GM18517 (cell line): ENCODE measurements around the gene KIF4A.
"Not testable (repeated sequence)": the region's sequence is repeated elsewhere in the genome, so short reads cannot be mapped to it uniquely, and the experiment has no call there.

Experiments used
- ATAC-seq: cut with Tn5 transposase; IDR thresholded peaks from one replicate; pipeline ENCODE4 v1.9.1; 2021; ENCODE audit warnings: mild to moderate bottlenecking, moderate library complexity; ENCODE audit not compliant: unreplicated experiment

The KIF4A gene

DNA sequence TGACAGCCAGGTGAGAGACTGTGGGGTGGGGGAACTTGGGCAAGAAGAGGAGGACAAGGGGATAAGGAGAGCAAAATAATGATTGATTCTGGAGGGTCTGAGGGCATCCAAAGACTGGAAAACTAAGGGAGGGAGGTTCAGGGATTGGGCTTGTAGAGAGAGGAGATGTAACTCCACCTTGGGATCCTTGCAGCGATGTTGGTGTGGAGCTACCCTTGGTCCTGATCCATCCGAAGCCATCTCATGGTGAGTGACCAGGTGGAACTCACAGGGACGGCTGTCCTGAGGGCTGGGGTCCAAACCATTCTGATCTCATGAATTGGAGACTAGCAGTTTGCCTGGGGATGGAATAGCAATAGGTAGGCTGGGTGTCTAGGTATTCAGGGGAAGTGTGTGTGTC, 9.3 kb upstream of the KIF4A start:
- ATAC-seq = no peak

DNA sequence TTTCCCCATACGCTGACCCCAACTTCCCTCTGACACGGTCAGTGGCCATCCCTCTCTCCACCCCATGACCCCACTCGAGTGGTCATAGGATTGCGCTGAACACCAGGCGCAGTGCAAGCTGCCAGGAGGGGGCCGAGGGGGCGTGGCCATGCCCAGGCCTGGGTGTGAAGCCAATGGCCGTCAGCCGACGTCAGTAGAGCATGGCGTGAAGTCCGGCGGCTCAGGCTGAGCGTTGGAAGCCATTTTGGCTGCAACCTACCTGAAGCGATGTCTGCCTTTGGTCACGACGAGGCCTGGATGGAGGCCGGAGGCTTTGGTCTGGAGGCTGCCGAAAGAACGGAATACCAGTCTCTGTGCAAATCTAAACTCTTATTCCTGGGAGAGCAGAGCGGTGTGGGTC, 8.0 kb upstream of the KIF4A start, which contains the start of gene RAB41:
Gene RAB41, plus strand, starts transcription at position 222 of the 400 bp plus-strand sequence. Its CDS starts 46 bp downstream, at position 268.
- ATAC-seq = no peak

DNA sequence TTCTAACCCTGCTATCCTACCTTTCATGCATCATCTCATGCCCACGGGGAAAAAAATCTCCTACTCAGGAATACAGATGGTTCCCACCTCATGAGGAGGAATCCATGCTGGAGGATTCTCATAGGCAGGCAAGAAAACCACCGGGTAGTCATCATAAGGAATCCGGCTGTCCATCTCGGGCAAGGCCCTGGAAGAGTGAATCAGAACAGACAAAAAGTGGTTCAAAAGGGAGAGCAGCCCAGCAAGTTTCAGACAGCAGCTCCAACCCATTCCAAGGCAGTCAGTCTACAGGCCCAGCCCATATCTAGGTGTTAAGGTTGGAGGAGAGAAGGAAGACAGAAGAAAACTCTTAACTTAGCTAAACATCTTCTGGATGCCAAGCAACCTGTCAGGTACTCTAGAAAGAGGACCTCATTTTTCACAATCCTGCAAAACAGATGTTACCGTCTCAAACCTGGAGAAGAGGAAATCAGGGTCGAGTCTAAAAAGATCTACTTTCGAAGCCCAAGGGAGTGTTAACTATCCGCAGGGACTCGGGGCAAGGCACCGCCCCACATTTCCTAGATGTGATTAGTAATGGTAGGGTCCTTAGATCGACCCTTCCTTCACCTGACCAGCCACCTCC, 624 bp upstream of the KIF4A start:
- ATAC-seq = no peak

DNA sequence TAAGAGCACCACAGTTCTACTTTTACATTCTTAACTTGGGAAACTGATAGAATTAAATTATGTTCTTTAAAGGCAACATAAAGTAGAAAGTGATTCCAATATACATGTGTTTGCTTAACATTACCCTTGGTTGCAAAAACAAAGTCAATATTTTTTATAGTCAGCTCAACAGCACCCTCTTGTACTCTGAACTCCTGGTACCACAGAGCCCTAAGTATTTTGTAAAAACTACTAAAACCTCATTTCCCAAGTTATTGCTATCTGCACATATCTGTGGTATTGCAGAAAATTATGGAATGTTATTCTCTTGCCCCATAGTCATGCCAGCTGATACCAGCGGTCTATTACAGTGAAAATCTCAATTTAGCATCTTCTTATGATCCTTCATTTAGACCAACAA, 2.9 kb downstream of the KIF4A start:
- ATAC-seq = no peak

DNA sequence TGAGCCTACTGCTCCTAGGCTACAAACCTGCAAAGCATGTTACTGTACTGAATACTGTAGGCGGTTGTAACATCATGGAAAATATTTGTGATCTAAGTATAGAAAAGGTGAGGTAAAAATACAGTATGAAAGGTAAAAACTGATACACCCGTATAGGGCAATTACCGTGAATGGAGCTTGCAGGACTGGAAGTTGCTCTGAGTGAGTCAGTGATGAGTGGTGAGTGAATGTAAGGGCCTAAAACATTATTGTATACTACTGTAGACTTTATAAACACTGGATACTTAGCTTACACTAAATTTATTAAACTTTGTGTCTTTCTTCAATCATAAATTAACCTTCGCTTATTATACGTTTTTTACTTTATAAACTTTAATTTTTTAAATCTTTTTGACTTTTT, 3.7 kb downstream of the KIF4A start:
- no peak for ATAC-seq

DNA sequence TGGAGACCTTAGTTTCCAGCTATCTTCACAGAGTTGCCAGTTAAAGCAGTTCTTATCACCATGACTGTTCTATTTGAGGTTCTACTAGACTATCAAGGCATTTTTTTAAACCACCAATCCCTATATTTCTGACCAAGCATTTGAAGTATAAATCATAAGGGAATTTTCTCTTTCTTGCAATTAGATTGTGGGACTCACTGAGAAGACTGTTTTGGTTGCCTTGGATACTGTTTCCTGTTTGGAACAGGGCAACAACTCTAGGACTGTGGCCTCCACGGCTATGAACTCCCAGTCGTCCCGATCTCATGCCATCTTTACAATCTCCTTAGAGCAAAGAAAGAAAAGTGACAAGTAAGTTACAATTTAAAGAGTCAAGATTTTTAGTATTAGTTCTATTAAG, 11.8 kb downstream of the KIF4A start:
- ATAC-seq = no peak

DNA sequence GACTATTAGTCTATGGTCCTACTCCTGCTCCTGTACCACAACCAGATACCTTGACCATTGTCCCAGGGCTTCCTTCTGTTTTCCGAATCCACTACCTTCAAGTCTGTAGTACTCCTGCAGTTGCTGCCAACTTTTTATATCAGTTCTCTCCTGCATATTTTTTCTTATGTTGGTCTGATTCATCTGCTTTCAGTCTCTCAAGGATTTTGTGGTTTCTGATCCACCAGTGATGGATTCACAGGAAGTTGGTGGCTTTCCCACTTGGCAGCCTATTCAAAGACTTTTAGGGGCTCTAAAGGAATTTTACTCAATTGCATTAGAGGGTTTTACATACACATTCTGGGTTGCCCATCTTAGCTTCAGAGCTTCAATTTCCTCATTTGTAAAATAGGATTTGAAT, 23.6 kb downstream of the KIF4A start:
- no peak for ATAC-seq

DNA sequence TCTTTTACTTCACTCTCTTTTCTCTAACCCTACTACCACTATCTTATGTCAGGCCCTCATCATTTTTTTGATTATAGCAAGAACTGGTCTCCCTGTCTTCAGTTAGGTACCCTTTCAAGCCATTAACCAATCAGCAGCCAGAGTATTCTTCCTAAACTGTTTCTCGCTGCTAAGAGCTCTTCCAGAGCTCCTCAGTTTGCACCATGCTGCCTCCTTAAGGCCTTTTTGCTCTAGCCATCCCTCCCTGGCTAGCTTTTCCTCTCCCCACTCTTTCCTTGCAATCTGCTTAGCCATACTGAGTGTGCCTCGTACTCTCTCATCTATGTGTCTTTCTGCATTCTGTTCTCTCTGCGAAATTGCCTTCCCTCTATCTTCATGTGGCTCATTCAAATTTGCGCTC, 32.9 kb downstream of the KIF4A start:
- no peak for ATAC-seq

DNA sequence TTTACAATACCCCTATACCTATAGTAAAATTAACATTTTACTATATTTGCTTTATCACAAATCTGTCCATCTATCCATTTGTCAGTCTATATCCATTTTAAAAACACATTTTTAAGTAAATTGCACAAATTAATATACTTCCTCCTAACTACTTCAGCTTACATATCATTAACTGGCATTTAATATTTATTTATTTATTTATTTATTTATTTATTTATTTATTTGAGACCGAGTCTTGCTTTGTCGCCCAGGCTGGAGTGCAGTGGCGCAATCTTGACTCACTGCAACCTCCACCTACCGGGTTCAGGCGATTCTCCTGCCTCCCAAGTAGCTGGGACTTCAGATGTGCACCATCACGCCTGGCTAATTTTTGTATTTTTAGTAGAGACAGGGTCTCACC, 33.7 kb downstream of the KIF4A start:
- ATAC-seq = not testable (repeated sequence)

DNA sequence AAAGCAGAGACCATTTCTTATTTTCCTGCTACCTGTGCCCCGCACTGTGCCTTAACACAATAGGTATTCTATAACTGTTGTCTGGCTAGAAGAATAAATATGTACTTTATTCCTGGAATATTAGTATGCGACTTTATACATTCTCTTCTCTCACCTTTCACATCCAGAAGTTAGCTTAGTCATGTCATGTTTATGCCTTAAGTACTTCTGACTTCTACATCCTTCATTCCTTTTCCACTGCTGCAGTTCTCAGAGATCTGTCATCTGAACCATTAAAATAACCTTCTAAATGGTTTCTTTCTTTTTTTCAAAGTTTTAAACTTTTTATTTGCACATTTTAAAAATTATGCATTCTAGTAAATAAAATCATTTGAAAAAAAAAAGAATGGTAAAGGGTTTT, 34.4 kb downstream of the KIF4A start:
- ATAC-seq = no peak

DNA sequence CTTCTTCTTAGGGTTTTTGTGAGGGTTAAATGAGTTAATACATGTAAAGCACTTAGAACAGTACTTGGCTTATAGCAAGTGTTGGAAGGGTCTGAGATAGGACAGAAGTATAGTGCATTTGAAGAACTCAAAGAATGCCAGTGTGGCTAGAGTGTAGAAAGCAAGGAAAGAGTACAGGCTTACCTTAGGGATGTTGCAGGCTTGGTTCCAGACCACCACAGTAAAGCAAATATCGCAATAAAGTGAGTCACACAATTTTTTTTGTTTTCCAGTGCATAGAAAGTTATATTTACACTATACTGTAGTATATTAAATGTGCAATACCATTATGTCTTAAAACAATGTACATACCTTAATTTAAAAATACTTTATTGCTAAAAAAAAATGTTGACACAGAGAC, 41.3 kb downstream of the KIF4A start:
- no peak for ATAC-seq

DNA sequence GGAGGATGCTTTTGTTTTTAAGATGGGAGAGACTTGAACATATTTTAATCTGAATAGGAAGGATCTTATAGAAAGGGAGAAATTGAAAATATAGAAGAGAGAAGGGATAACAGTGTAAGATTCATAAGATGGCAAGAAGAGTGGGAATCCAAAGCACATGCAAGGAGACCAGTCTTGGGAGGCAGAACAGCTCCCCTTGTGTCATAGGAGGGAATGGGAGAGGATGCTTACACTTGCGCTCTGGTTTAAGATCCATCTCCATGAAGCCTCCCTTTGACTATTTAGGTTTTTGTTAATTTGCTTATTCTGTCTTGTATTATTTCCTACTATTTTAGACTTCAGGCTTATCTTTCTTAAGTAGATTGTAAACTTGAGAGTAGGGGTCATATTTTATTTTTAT, 42.7 kb downstream of the KIF4A start:
- no peak for ATAC-seq

DNA sequence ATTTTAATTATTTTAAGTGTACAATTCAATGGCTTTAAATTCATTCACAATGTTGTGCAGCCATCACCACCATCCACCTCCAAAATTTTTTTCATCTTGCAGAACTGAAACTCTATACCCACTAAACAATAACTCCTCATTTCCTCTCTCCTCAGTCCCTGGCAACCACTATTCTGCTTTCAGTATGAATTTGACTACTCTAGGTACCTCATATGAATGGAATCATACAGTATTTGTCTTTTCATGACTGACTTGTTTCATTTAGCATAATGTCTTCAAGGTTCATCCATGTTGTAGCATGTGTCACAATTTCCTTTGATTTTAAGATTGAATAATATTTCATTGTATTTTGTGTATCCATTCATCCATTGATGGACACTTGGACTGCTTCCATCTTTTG, 46.9 kb downstream of the KIF4A start:
- peak; percentile 100 for ATAC-seq

DNA sequence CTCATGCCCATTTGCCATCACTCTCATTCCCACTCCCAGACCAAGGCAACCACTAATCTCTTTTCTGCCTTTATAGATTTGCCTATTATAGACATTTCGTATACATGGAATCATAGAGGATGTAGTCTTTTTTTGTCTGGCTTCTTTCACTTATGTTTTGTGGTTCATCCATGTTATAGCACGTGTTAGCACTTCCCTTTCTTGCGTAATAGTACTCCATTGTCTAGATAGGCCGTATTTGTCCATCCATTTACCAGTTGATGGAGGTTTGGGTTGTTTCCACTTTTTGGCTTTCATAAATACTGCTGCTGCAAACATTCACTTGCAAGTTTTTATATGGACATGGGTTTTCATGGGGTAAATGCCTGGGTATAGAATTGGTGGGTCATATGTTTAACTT, 48.4 kb downstream of the KIF4A start:
- no peak for ATAC-seq

DNA sequence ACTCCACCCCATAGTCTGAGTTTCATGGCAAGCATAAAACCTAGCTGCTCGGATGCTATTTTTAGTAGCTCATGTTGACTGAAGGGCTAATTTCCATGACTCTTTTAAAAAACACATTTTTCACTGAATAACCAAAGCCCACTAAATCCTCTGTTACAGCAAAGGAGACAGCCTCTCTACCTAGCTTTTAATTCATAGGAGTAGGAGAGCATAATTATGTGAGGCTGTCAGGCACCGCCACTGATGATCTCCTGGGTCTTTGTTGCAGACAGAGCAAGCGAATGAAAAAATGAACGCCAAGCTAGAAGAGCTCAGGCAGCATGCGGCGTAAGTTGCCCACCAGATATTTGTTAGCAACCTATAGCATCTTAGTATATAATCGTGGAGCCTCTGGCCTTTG, 53.5 kb downstream of the KIF4A start:
- ATAC-seq = no peak

DNA sequence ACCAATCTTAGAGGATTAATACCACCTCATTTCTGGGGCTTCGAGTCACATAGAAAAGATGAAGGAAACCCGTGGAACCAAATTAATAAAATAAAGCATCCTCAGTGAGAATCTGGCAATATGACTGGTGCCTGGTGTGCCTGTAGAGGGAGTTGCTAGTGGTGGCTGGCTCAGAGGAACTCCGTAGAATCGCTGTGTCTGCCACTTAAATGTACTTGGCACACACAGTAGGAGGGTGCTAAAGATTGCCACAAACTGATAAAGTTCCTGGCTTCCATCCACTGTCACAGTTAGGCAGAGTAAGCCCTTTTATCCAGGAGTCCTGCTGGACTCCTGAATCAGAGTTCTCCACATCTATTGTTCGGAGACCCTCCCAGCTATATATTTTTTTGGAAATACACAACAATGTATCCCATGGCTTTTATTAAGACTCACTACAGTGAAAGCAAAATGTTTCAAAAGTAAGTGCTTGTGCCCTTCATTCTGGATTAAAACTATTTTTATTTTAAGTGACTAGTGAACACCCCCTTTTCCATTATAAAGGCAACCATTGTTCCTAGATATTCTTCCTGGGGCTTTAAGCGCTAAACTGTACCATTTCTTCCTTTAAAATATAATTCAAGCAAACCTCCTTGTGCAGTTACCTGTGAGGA, 56.6 kb downstream of the KIF4A start:
- no peak for ATAC-seq

DNA sequence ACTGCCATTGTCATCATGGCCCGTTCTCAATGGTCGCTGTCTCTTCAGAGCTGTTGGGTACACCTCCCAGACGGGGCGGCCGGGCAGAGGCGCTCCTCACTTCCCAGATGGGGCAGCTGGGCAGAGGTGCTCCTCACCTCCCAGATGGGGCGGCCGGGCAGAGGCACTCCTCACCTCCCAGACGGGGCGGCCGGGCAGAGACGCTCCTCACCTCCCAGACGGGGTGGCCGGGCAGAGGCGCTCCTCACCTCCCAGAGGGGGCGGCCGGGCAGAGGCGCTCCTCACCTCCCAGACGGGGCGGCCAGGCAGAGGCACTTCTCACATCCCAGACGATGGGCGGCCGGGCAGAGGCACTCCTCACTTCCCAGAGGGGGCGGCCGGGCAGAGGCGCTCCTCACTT, 58.9 kb downstream of the KIF4A start:
- not testable (repeated sequence) for ATAC-seq

DNA sequence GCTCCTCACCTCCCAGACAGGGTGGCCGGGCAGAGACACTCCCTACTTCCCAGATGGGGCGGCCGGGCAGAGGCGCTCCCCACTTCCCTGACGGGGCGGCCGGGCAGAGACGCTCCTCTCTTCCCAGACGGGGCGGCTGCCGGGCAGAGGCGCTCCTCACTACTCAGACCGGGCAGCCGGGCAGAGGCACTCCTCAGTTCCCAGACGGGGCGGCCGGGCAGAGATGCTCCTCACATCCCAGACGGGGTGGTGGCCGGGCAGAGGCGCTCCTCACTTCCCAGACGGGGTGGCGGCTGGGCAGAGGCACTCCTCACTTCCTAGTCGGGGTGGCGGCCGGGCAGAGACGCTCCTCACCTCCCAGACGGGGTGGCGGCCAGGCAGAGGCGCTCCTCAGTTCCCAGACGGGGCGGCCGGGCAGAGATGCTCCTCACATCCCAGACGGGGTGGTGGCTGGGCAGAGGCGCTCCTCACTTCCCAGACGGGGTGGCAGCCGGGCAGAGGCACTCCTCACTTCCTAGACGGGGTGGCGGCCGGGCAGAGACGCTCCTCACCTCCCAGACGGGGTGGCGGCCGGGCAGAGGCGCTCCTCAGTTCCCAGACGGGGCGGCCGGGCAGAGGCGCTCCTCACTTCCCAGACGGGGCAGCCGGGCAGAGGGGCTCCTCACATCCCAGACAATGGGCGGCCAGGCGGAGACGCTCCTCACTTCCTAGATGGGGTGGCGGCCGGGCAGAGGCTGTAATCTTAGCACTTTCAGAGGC, 59.6 kb downstream of the KIF4A start:
- not testable (repeated sequence) for ATAC-seq

DNA sequence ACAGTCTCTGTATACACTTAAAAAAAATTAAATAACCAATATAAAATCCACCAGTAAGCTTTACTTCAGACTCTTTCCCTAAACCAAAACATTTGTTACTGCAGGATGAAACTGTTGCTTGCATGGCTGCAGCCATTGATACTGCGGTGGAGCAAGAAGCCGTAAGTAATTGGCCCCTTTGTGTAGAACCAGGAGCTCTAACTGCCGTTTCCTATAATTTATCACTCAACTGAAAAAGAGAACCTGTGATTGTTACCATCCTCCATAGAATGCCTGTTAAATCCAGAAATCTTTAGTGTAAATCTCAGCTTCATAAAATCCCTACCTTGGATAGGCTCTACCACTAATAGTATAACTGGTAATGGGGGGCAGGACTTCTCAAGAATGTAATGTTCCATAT, 62.6 kb downstream of the KIF4A start:
- no peak for ATAC-seq

DNA sequence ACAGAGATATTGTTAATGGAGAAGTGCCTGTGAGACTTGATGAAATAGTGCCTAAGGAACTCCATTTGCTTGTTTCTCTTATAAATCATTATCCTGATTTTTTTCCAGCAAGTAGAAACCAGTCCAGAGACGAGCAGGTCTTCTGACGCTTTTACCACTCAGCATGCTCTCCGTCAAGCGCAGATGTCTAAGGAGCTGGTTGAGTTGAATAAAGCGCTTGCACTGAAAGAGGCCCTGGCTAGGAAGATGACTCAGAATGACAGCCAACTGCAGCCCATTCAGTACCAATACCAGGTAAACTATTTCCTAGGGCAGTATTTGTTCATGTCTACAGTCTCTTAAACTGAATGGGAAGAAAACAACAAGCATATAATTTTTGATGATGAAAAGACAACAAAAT, 63.6 kb downstream of the KIF4A start:
- no peak for ATAC-seq

DNA sequence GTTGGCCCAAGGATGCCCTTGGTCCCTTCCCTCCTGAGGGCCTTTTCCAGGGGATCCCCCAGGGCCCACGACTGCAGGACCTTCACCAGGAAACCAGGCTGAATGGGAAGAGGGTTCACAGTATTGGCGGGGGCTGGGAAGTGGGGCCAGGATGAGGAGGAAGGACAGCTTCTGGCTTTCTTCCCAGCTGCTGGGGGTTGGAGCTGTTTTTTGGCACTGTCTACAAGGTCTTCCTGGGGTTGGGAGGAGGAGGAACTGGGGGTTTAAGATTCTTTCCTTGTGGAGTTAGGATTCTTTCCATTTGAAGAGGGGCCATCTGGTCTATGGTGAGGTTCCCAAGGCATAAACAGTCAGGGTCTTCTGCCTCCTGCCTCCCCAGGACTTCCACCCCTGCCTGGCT, 64.8 kb downstream of the KIF4A start:
- no peak for ATAC-seq

DNA sequence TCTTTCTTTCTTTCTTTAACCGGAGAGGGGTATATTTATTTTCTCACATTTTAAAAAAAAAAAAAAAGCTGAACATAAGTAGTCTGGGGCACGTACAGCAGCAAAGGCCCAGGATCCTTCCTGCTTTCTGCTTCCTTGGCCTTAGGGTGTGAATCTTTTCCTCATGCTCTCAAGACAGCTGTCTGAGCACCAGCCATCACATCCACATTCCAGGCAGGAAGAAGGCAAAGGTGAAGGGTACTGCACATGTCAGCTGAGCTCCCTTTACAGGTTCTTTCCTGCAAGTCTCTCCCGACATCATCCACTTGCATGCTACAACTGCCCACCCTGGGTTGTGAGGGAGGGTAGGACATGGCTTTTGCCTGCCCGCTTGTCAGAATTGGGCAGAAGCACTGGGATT, 69.6 kb downstream of the KIF4A start:
- ATAC-seq = no peak
